K562 (cell line): Measurements from ENCODE around the gene ARSJ. TPM values are rescaled to one million over a fixed set of nuclear protein-coding genes. Genes with fewer than 3 reads are reported as not detected.

ENCODE experiments used
- ATAC-seq: fragments of 200-7000 bp; cut with Tn5 transposase; 3 replicates; pipeline ENCODE4 v1.9.1; 2020; ENCODE audit warnings: moderate library complexity
- BruUV-seq: library from RNA; stranded (reverse); fragments of 400-500 nt; replicated peaks from 2 replicates; lab custom pipeline; 2021; lab: Mats Ljungman, UMichigan
- CTCF ChIA-PET: fragments of 300-600 bp; formaldehyde crosslinking; extraction: SDS; loops from one replicate; lab custom pipeline; 2021; ENCODE audit warnings: low intra/inter-chr PET ratio; lab: Yijun Ruan, JAX
- POLR2A ChIA-PET: fragments of 300-600, 350-650 bp; sonication (Branson Sonifier 250); formaldehyde crosslinking; extraction: SDS; loops from one replicate; lab custom pipeline; 2021; ENCODE audit warnings: antibody characterized with exemption, inconsistent platforms; lab: Yijun Ruan, JAX
- DNase-seq, 4 experiments: peaks; one replicate each; pipeline versions ENCODE4 v3.0.0 to v3.0.0-alpha.2; 2011 to 2018; ENCODE audit warnings: low spot score in 3 of 4, mixed read lengths in 3 of 4; ENCODE audit errors: extremely low read depth in 1 of 4
- FAIRE-seq: peaks from 2 replicates; lab custom pipeline; 2011; peaks lifted over from hg19 to GRCh38; lab: Jason Lieb, UNC
- H2AFZ ChIP-seq: 2 replicates; pipeline ENCODE4 v1.6.0; 2011; ENCODE audit warnings: low read depth, low read length, control low read depth, inconsistent platforms
- H3K27ac ChIP-seq: fragments of 200-600 bp; 3 replicates; pipeline ENCODE4 v1.8.0; 2011; ENCODE audit warnings: low read depth, mild to moderate bottlenecking, control low read depth, inconsistent platforms, low read length, moderate library complexity, mixed read lengths; ENCODE audit errors: extremely low read depth
- H3K27me3 ChIP-seq, 2 experiments: fragments of 300-600 bp in 1 of 2; 2 replicates in 1 of 2; 3 replicates in 1 of 2; pipeline versions ENCODE4 v1.6.0 to v1.8.0; 2011; ENCODE audit warnings: inconsistent platforms in 2 of 2, low read length in 2 of 2, mild to moderate bottlenecking in 1 of 2, mixed read lengths in 1 of 2, moderate library complexity in 1 of 2; ENCODE audit not compliant: control insufficient read depth in 2 of 2, insufficient read depth in 2 of 2
- H3K36me3 ChIP-seq: fragments of 300-600 bp; 3 replicates; pipeline ENCODE4 v1.8.0; 2011; ENCODE audit warnings: mild to moderate bottlenecking, low read length, inconsistent platforms; ENCODE audit not compliant: control insufficient read depth, insufficient read depth
- H3K4me1 ChIP-seq, 2 experiments: fragments of 200-600 bp in 1 of 2; replicated peaks in 1 of 2; 2 replicates in 1 of 2; 3 replicates in 1 of 2; pipeline versions ENCODE4 v1.5.1 to v1.8.0; 2011; ENCODE audit warnings: inconsistent platforms in 2 of 2, low read length in 2 of 2, mild to moderate bottlenecking in 1 of 2, mixed read lengths in 1 of 2, moderate library complexity in 1 of 2; ENCODE audit not compliant: control insufficient read depth in 2 of 2, insufficient read depth in 2 of 2
- H3K4me2 ChIP-seq: 2 replicates; pipeline ENCODE4 v1.6.1; 2011; ENCODE audit warnings: low read length, control low read depth, inconsistent platforms, mixed read lengths; ENCODE audit not compliant: insufficient read depth
- H3K4me3 ChIP-seq: fragments of 200-600 bp; sonication (generic), shearing (Covaris generic); 2 replicates; pipeline ENCODE4 v1.5.1; 2016; ENCODE audit warnings: control low read depth, inconsistent platforms
- H3K79me2 ChIP-seq: fragments of 200-600 bp; 3 replicates; pipeline ENCODE4 v1.8.0; 2011; ENCODE audit warnings: low read length, inconsistent platforms; ENCODE audit not compliant: control insufficient read depth, insufficient read depth
- H3K9ac ChIP-seq, 2 experiments: 2 replicates each; pipeline versions ENCODE4 v1.6.0 to v1.6.1; 2011; ENCODE audit warnings: low read depth in 2 of 2, low read length in 2 of 2, control low read depth in 1 of 2, inconsistent platforms in 1 of 2, mild to moderate bottlenecking in 1 of 2, mixed read lengths in 1 of 2; ENCODE audit not compliant: insufficient read depth in 1 of 2
- H3K9me1 ChIP-seq: one replicate; pipeline ENCODE4 v1.6.0; 2011; ENCODE audit warnings: inconsistent platforms, mild to moderate bottlenecking, low read length, moderate library complexity; ENCODE audit not compliant: control insufficient read depth, insufficient read depth
- H3K9me3 ChIP-seq: replicated peaks from 2 replicates; pipeline ENCODE4 v1.5.1; 2011; ENCODE audit warnings: low read depth, low read length, inconsistent platforms; ENCODE audit not compliant: control insufficient read depth, insufficient read depth
- H4K20me1 ChIP-seq: replicated peaks from 2 replicates; pipeline ENCODE4 v1.6.1; 2011; ENCODE audit warnings: low read length, inconsistent platforms, mixed read lengths; ENCODE audit not compliant: control insufficient read depth, insufficient read depth
- CREBBP ChIP-seq: IDR thresholded peaks from one replicate; pipeline ENCODE4 v1.6.1; 2012; ENCODE audit warnings: low read depth, mild to moderate bottlenecking, control low read depth, inconsistent platforms, low read length
- FOXK1 ChIP-seq: sonication (generic); formaldehyde crosslinking; IDR thresholded peaks from 2 replicates; pipeline ENCODE4 v1.8.0; 2022; ENCODE audit warnings: missing genetic modification reagents, mild to moderate bottlenecking, borderline replicate concordance
- HEY1 ChIP-seq: fragments of 250-450 bp; sonication (Bioruptor Pico); IDR thresholded peaks from 2 replicates; pipeline ENCODE4 v1.5.0; 2020; ENCODE audit warnings: mild to moderate bottlenecking, moderate library complexity, borderline replicate concordance
- MAFF ChIP-seq: IDR thresholded peaks from 2 replicates; pipeline ENCODE4 v1.6.1; 2012; ENCODE audit warnings: low read length, improper control_type of control experiment
- PHB ChIP-seq: fragments of 250-450 bp; sonication (Bioruptor Pico); IDR thresholded peaks from 2 replicates; pipeline ENCODE4 v1.5.0; 2021
- SRSF7 ChIP-seq: fragments of 200-400 bp; formaldehyde crosslinking; optimal IDR thresholded peaks from 2 replicates; pipeline ENCODE3; 2017; ENCODE audit warnings: mild to moderate bottlenecking, low read depth, low read length
- TFAP4 ChIP-seq: sonication (generic); formaldehyde crosslinking; IDR thresholded peaks from 2 replicates; pipeline ENCODE4 v1.8.0; 2022; ENCODE audit warnings: missing genetic modification reagents, mild to moderate bottlenecking, moderate library complexity, borderline replicate concordance
- ZBTB1 ChIP-seq: sonication (generic); formaldehyde crosslinking; IDR thresholded peaks from 2 replicates; pipeline ENCODE4 v1.8.1; 2023; ENCODE audit warnings: missing genetic modification reagents, low read depth, mild to moderate bottlenecking, borderline replicate concordance
- ZNF507 ChIP-seq: conservative IDR thresholded peaks from 2 replicates; pipeline ENCODE4 v1.6.1; 2017; ENCODE audit warnings: missing genetic modification characterization, missing compliant biosample characterization
- ZNF655 ChIP-seq: fragments of 250-450 bp; sonication (Bioruptor Pico); IDR thresholded peaks from 2 replicates; pipeline ENCODE4 v1.5.0; 2021
- WGBS: fragments of 100-300 bp; shearing (Covaris generic); methylation state at CpG from one replicate; pipeline ENCODE4 v1.1.6; 2016; ENCODE audit warnings: low coverage, mixed read lengths; ENCODE audit not compliant: insufficient coverage; ENCODE audit errors: missing lambda C conversion rate; 5-methylcytosine and 5-hydroxymethylcytosine counted together
- in situ Hi-C: fragments of 300-500 bp; cut with MboI; formaldehyde crosslinking; loops from 4 replicates; pipeline ENCODE4 v1.15.0; 2018; ENCODE audit warnings: inconsistent platforms, mixed read lengths
- intact Hi-C: fragments of 100-400 bp; cut with micrococcal nuclease; formaldehyde crosslinking; loops from 2 replicates; pipeline ENCODE4 v1.14.2; 2022
- polyA plus RNA-seq, 8 experiments: library from polyadenylated mRNA; depleted of rRNA in 4 of 8; stranded (reverse) in 5 of 8; unstranded in 3 of 8; fragments of >200 nt; fragmentation: Nextera tagmentation in 2 of 8; fragmentation: Illumina TruSeq in 1 of 8; extraction: Ambion mirVana in 2 of 8; extraction: Trizol in 1 of 8; gene quantifications; 2 replicates each; pipeline versions ENCODE4 v1.2.1 to v1.2.3, GENCODE V29; 2011 to 2014; ENCODE audit warnings: inconsistent platforms in 1 of 8, missing spikeins in 1 of 8
- total RNA-seq, 7 experiments: library from RNA; depleted of rRNA in 6 of 7; stranded (reverse); fragments of >200 nt in 6 of 7; fragmentation: Illumina TruSeq in 2 of 7; extraction: Trizol in 2 of 7; gene quantifications; 2 replicates each; pipeline versions ENCODE4 v1.2.1 to v1.2.3, GENCODE V29; 2011 to 2021; ENCODE audit warnings: low replicate concordance in 1 of 7
- TF ChIP-seq, protein P1 (sequence below): IDR thresholded peaks from 2 replicates; pipeline ENCODE4 v1.6.1; 2011; ENCODE audit warnings: borderline replicate concordance, low read depth, mild to moderate bottlenecking, moderate library complexity, low read length; ENCODE audit not compliant: insufficient read depth, poor library complexity, severe bottlenecking

ARSJ gene
- total and polyA plus RNA-seq, 9 of the 15 experiments (the other 6 are each of a cell fraction or from before 2014, with no cell fraction given): not detected

- Histone ChIP-seq H3K9ac (no peak overlapping the region), H3K27me3 (no peaks in the 10 kb centered on the region), H3K27ac (no peak overlapping the region), H3K9me3 (no peaks in the 10 kb centered on the region), H3K9me1 (no peaks in the 10 kb centered on the region), H3K4me2 (no peak overlapping the region), H4K20me1 (no peaks in the 10 kb centered on the region), H2AFZ (no peak overlapping the region), H3K4me1 (no peaks in the 10 kb centered on the region), H3K4me3 (no peak overlapping the region), H3K36me3 (no peaks in the 10 kb centered on the region), H3K79me2 (no peaks in the 10 kb centered on the region)
- ATAC-seq (no peak), FAIRE-seq (no peak), DNase-seq (no peak)
- in situ Hi-C loops: no loop called here
- TF ChIP-seq, protein P1, sequence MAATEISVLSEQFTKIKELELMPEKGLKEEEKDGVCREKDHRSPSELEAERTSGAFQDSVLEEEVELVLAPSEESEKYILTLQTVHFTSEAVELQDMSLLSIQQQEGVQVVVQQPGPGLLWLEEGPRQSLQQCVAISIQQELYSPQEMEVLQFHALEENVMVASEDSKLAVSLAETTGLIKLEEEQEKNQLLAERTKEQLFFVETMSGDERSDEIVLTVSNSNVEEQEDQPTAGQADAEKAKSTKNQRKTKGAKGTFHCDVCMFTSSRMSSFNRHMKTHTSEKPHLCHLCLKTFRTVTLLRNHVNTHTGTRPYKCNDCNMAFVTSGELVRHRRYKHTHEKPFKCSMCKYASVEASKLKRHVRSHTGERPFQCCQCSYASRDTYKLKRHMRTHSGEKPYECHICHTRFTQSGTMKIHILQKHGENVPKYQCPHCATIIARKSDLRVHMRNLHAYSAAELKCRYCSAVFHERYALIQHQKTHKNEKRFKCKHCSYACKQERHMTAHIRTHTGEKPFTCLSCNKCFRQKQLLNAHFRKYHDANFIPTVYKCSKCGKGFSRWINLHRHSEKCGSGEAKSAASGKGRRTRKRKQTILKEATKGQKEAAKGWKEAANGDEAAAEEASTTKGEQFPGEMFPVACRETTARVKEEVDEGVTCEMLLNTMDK: no peak
- TF ChIP-seq CREBBP (no peak), TFAP4 (CRISPR knock-in tag) (no peak), PHB (CRISPR knock-in tag) (no peak), ZBTB1 (CRISPR knock-in tag) (no peak), ZNF655 (CRISPR knock-in tag) (no peak), MAFF (no peak), SRSF7 (no peak), FOXK1 (CRISPR knock-in tag) (no peak), ZNF507 (tag) (no peak), HEY1 (CRISPR knock-in tag) (no peak)
- no TSS peak for BruUV-seq
- intact Hi-C loops: no loop called here
- POLR2A ChIA-PET: no interaction called here
- CTCF ChIA-PET: no interaction called here
- 0% methylated on average over 3 of the region's 3 CpGs for WGBS
These were observed 11.4 kb upstream of the ARSJ start for GRCh38 chr4:113990886-113991285.
